Left renal pelvis (tissue), 4 donors: ENCODE measurements around the gene PRTFDC1. TPM values are rescaled to one million over a fixed set of nuclear protein-coding genes. Genes with fewer than 3 reads are reported as not detected.

Experiments used
- DNase-seq, 4 donors: peaks; one replicate each; pipeline ENCODE4 v3.0.0-alpha.2; 2013; ENCODE audit warnings: low read depth in 4 of 4, low spot score in 3 of 4
- polyA plus RNA-seq, 4 donors: library from polyadenylated mRNA; unstranded; fragments of 120-200 nt; gene quantifications; one replicate each; pipeline ENCODE4 v1.2.1, GENCODE V29; 2013; ENCODE audit not compliant: insufficient read length in 4 of 4

Gene PRTFDC1
- polyA plus RNA-seq, 4 donors: 37.0 to 53.0 (median 40.8) TPM

DNA sequence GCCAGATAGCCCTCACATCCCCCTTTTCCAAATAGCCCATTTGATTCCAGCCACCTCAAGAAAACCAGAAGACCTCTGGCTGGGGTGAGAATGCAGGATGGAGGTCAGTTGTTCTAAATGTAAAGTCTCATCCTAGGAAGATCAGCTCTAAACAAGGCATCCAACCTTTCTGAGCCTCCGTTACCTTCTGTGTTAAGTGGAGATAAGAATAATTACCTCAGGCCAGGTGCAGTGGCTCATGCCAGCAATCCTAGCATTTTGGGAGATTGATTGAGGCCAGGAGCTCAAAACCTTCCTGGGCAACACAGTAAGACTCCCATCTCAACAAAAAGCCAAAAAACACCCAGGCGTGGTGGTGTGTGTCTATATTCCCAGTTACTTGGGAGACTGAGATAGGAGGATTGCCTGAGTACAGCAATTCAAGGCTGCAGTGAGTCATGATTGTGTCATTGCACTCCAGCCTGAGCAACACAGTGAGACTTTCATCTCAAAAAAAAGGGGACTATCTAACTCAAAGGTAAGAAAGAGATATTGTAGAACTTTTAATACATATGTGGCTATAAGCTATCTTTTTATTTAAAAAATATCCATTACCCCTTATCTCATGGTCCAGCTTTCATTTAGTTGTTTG is 43.5 kb downstream of the PRTFDC1 start:
- no peak for DNase-seq

DNA sequence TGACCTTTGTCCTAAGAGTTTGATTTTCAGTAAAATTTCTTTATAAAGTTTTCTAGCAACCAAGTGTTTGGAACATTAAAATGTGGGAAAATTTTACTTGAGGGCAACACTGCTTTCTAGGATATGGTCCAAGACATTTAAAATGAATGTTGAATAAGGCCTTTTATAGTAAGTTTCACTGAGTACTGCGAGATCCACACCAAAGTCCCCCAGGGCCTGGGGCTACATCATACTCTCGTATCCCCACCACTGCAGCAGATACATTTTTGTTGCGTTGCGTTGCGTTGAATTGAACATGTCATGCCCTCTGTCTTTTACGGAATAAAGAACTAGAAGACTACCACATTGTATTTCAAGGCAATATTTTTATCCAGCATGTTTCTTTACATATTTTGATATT is 44.5 kb downstream of the PRTFDC1 start:
- DNase-seq: no peak

DNA sequence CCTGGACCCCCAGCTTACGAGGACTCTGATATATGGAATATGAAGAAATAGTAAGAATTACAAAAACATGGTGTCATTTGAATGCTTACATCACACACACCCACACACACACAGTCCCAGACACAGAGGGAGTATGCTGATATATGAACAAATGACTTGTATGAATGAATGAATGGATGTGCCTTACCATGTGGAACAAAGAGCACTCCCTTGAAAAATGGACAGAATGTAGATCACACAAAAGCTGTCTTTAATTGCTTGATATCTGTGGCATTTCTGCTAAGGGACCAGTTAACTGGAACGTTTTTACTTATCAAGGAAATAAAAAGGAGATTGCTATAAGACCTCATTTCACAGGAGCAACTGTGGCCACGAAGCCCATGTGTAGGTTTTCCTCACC is 46.0 kb downstream of the PRTFDC1 start:
- no peak for DNase-seq

DNA sequence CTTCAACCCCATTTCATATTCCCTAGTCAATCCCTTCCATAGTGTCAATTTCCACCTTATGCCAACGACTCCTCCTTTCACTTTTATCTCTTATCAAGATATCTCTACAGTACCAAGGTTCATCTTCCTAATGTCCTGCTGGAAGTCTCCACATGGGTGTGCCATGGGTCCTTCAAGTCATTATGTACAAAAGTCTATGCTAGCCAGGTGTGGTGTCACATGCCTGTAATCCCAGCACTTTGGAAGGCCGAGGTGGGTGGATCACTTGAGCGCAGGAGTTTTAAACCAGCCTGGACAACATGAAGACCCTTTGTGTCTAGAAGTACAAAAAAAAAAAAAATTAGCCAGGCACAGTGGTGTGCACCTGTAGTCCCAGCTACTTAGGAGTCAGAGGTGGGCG is 47.6 kb downstream of the PRTFDC1 start:
- DNase-seq: no peak

DNA sequence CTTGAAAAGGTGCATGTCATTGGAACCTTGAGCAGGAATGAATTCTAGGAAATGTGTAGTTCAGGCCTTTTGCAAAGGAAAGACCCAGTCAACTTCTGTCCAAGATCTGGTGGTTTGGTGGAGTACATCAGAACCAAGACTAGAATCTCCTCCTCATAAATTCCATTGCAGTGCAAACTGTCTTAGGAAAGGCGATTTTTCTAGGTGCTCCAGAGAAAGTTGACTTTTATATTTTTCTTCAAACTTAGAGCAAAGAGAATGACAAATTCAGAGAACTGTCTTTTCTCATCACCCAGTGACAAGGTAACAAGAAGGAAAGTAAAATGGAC is 50.0 kb downstream of the PRTFDC1 start:
- no peak for DNase-seq

DNA sequence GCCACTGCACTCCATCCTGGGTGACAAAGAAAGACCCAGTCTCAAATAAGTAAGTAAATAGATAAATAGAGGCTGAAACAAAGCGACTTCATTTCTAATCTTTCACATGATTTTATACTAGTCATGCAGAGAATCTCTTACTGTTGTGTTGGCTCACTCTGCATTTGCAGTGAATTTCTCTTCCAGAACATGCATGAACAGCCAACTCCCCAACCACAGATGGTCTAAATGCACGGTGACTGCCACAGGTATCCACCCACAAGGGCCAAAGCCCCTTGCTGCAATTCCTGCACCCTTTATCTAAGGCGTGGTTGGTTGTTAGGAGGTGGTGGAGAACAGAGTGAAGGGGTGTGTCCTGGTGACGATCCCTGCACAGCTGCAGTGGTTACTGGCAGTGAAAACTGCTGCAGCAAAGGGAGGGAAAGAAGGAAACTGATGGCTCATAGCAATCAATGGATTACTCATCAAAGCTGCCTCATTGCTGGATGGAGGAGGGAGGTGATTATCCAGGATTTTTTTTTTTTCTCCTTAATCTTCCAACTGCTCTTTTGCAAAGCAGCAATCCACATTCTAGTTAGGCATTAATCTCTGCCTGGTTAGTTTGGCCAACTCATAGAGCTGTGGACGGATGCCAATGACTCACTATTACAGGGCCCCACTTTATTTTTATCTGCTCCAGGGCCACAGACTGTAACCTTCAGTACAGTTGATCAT is 50.6 kb downstream of the PRTFDC1 start:
- DNase-seq: no peak

DNA sequence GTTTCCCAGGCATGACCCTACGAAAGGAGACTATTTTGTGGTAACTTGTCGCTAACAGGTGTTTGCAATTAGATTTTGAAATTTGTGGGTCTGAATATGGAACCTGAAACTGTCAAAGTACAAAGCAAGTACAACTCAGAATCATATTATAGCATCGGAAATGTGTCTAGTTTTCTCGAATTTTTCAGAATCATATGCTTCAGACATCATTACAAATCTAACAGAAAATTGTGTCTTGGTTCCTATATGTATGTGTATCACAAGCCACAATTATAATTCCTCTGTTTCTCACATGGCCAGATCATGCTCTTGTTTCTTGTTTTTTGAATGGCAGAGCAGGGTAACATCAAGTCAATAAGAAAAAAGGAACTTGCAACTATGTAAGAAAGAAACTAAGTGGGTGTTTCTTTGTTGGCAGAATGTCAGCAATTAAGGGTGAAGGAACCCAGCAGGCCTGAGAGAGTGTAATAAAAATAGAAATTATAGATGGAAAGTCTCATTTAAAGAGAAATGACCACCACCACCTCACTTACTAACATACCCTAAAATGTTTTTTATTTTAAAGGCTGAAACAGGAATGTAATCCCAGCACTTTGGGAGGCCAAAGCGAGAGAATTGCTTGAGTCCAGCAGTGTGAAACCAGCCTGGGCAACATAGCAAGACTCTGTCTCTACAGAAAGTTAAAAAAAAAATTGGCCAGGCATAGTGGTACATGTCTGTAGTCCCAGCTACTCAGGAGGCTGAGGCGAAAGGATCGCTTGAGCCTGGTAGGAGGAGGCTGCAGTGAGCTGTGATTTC is 51.3 kb downstream of the PRTFDC1 start:
- no peak for DNase-seq

DNA sequence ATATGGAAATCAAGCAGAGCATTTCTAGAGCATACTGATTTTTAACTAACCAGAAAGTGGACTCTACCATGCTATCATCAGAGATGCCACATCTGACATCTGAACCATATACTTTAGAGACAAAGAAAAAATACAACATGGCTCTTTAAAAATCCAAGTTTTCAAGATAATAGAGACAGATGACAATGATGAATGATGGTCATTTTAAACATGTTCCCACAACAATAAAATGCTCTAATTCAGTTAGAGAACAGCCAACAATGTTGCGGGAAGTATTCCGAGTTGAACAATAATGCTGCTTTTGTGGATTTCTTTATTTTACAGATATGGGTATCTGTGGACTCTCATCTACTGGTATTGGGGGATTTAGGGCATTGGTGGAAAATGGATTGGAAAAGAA is 52.8 kb downstream of the PRTFDC1 start:
- no peak for DNase-seq

DNA sequence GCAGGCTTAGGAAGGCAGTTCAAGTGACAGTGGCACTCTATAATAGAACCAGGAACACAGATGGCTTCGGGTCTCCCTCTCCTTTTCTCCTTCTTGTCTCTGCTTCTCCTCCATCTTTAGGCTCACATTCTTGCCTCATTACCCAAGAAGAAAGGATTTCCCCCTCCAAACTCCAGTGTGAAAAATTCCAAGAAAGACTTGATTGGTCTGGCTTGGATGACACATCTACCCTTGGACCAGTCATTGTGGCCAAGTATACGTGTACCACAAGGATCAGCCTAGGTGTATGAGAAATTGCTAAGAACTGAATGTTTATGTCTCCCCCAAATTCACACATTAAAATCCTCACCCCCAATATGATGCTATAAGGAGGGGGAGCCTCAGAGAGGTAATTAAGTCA is 53.9 kb downstream of the PRTFDC1 start:
- DNase-seq: no peak

DNA sequence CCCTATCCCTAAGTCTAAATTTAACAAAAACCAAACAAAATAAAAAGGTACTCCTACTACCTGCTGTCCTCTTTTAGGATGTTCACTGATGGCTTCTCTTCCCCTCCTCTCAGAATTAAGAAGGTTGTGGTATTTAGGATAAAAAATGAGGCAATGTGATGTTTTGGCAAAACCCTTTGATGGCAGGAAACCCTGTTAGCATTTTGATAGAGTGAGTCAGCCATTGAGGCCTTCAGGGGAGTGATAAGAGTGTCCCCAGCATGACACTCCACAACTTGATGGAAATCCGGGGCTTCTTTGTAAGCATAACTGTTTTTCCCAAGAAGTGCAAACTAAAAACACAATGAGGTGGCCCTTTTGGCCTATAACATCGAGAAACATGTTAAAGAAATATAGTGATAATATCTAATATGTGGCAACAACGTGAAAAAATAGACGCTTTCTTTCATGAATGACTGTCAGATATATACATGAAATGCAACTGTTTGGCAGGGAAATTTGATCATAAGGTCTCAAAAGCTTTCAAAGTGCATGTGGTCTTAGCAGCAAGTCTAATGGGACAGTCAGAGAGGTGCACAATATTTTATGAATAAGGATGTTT is 55.0 kb downstream of the PRTFDC1 start:
- DNase-seq: no peak

DNA sequence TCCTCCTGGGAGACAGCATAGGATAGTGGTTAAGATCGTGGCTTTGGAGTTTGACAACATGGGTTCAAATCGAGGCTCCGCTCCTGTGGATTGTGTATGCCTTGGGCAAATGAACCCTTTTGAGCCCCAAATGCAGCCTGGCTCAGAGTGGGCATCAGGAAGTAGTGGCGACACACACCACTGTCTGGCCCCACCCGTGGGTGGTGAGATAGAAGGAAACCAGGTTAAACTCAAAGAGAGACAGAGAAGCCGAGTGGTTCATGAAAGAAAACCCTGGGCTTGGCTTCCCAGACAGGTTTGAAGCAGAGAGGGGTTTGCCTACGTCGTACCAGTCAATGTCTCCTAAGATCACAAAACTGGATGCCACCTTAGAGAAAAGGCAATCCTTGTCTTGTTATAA is 57.7 kb downstream of the PRTFDC1 start:
- no peak for DNase-seq

DNA sequence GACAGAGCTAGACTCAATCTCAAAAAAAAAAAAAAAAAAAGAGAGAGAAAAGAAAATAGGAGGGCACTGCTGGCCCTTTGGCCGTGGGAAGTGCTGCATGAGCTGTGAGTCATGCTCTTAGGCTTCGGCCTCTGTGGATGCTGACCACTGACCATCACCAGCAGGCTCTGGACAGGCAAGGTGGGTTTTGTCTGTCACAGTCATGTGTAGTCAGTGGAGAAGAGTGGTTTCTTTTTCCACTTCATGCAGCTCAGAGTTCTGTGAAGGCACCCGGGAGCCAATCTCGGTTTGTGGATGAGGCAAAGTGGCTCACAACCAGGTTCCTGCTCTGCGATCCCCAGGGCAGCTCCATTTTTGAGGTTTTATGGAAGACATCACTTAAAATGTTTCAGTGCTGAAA is 58.1 kb downstream of the PRTFDC1 start:
- DNase-seq: no peak

DNA sequence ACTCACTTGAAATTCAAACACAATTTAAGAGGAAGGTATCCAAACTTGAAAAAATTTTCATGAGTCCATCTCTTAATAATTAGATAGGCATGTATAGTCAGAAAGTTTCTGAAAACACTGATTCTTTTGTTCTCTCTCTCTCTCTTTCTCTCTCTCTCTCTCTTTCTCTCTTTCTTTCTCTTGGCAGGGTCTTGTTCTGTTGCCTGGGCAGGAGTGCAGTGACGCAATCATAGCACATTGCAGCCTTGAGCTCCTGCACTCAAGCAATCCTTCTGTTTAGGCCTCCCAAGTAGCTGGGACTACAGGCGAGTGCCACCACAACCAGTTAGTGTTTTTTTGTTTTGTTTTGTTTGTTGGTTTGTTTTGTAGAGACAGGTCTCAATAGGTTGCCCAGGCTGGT is 59.3 kb downstream of the PRTFDC1 start:
- no peak for DNase-seq

DNA sequence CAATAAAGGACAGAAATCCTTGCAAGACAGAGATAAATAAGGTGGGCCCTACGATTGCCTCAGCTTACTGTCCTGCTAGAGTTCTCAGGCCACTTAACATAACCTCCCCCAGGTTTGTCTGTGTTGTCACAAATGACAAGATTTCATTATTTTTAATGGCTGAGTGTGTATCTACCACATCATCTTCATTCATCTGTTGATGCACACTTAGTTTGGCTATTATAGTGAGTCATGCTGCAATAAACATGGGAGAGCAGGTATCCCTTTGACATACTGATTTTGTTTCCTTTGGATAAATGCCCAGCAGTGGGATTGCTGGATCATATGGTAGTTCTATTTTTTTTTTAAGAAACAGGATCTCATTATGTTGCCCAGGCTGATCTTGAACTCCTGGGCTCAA is 60.6 kb downstream of the PRTFDC1 start:
- DNase-seq: no peak

DNA sequence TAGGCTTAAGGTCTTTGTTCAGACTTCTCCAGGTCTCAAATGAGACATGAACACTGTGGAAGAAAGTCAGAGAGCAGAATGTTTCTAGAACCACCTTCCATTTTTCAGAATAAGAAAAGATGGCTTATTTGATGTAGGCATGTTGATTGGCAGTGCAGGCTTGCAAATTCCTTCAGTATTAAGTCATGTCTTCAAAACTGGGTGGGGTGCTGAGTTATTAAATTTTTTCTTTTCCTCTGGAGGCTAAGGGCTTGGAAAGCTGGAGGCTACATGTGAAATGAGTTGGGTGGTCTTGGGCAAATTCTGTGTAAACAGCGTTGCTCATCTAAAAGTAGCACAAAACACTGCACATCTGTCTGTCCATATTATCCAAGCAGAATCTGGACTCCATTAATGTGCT is 62.8 kb downstream of the PRTFDC1 start:
- no peak for DNase-seq

DNA sequence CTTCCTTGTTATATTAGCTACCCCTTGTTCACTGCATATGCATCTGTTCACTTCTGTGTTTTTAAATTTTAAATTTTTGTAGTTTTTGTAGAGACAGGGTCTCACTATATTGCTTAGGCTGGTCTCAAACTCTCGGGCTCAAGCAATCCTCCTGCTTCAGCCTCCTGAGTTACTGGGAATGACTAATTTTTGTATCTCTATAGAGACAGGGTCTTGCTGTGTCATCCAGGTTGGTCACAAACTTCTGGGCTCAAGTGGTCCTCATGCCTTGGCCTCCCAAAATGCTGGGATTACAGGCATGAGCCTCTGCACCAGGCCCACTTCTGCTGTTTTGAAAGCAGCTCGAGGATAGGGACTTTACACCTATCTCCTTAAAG is 64.6 kb downstream of the PRTFDC1 start:
- no peak for DNase-seq

DNA sequence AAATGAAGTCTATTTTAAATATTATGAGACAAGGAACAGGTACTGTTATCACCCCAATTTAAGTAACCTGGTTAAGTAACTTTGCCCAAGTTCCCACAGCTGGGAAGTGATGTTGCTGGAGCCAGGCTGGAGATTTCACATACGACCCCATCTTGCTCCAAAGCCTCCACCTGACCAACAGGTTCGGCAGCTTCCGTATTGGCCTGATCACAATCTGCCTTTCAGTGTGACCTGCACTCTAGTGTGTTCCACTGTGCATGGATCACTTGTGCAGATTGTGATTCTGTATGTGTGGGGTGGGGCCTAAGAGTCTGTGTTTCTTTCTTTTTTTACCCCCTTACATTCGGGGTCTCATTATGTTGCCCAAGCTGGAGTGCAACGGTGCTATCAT is 66.1 kb downstream of the PRTFDC1 start:
- DNase-seq: no peak

DNA sequence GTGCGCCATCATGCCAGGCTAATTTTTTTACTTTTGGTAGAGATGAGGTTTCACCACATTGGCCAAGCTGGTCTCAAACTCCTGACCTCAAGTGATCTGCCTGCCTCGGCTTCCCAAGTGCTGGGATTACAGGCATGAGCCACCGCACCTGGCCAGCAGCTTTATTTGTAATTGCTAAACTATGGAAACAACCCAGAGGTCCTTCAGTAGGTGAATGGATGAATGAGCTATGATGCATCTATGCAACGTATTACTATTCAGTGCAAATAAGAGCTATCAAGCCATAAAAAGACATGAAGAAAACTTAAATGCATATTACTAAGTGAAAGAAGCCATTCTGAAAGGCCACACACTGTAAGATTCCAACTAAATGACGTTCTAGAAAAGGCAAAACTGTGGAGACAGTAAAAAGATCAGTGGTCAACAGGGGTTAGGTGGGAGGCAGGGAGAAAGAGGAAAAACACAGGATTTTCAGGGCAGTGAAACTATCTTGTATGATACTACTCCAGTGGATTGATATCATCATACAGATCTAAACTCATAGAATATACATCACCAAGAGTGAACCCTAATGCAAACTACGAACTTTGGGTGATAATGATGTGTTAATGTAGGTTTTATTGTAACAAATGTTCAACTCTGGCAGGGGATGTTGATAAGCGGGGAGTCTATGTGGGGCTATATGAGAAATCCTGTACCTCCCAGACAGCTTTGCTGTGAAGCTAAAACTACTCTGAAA is 66.7 kb downstream of the PRTFDC1 start:
- DNase-seq: no peak

DNA sequence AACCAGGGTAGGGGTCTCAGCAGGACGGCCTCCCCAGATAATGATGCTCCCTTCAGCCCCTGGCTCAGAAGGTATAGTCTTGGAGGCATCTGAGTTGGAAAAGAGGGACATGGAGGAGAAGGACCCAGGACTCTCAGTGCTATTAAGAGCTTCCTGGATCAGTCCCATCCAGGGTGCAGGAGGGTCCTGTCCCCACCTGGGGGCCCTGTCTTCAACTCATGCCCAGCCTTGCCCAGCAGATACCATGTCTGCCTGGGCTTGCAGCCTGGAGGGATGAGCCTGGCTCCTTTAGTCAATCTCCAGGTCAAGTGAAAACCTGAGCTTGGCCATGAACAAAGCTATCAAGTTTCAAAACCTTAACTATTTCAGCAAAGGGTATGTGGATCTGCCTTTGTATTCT is 67.6 kb downstream of the PRTFDC1 start:
- no peak for DNase-seq

DNA sequence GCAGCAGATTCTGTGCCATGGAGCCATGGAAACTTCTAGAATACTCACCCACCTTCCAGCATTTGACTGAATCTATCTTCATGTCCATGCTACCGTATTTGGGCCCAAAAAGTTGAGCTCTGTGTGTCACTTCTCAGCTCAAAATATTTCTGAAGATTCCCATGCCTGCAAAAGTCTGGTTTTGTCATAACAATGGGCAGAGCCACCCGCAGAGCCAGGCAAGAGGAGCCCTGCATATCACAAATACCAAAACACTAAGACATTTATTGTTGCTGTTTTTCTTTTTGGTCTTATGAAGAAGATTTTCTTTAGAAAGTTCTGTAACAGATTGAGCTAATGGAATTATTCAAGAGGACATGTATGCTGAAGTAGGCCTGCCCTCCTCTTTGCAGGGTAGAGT is 68.1 kb downstream of the PRTFDC1 start:
- DNase-seq: no peak

DNA sequence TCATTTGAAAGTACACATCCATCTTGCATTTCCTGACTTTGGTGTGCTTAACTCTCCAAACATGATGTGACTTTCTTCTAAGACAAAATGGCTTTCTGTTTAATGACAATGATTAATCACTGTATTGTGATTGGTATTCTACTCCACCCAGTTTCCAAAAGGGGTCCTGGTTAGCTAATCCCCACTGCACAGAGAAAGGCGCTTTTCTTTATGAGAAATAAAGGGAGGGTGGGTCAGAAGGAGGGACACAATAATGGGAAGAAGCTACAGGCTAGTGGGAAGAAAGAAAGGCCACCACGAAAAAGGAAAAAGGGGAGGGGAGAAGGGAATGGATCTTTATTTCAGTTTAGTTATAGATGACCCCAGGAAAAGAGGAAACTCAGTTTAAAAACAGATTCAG is 69.2 kb downstream of the PRTFDC1 start:
- DNase-seq: no peak
